ENCODE measurements around the gene SEMA4A.
"Not testable (repeated sequence)": the region's sequence is repeated elsewhere in the genome, so short reads cannot be mapped to it uniquely, and the experiment has no call there.

SEMA4A gene

GRCh38 chr1:156115514-156116374 lies 37.6 kb upstream of the SEMA4A start:
- no peaks in the 10 kb centered on the region for H3K27me3 Mint-ChIP-seq
- peaks cover 41% of the 10 kb centered on the region for H3K4me1 Mint-ChIP-seq (ENCODE audit: low read depth)
- H3K4me3 Mint-ChIP-seq, result peak overlapping the region; percentile 91
- peaks cover 2% of the 10 kb centered on the region for H3K36me3 Mint-ChIP-seq
- peak overlapping the region; percentile 6 for H3K27ac Mint-ChIP-seq
- H3K9me3 Mint-ChIP-seq (ENCODE audit: low read depth), result no peaks in the 10 kb centered on the region

- Mint-ChIP-seq H3K4me1 (ENCODE audit: low read depth) (peaks cover 41% of the 10 kb centered on the region), H3K4me3 (peak overlapping the region; percentile 91)
- not testable (repeated sequence) for H3K36me3 Mint-ChIP-seq; H3K27me3 Mint-ChIP-seq; H3K27ac Mint-ChIP-seq; H3K9me3 Mint-ChIP-seq (ENCODE audit: low read depth)
Measured at GRCh38 chr1:156116731-156117130, 36.7 kb upstream of the SEMA4A start.

GRCh38 chr1:156117414-156118176 lies 35.8 kb upstream of the SEMA4A start:
- Mint-ChIP-seq H3K27me3 (no peaks in the 10 kb centered on the region), H3K4me3 (peak overlapping the region; percentile 40), H3K36me3 (peaks cover 4% of the 10 kb centered on the region), H3K4me1 (ENCODE audit: low read depth) (peaks cover 44% of the 10 kb centered on the region), H3K9me3 (ENCODE audit: low read depth) (no peaks in the 10 kb centered on the region), H3K27ac (no peak overlapping the region)

- H3K4me1 Mint-ChIP-seq (ENCODE audit: low read depth), result peaks cover 49% of the 10 kb centered on the region
Measured at GRCh38 chr1:156118177-156118868, 35.1 kb upstream of the SEMA4A start.

GRCh38 chr1:156119503-156120209 lies 33.7 kb upstream of the SEMA4A start:
- Mint-ChIP-seq H3K9me3 (ENCODE audit: low read depth) (no peaks in the 10 kb centered on the region), H3K36me3 (peaks cover 4% of the 10 kb centered on the region), H3K27me3 (no peaks in the 10 kb centered on the region), H3K27ac (no peak overlapping the region), H3K4me3 (peak overlapping the region; percentile 20), H3K4me1 (ENCODE audit: low read depth) (peaks cover 53% of the 10 kb centered on the region)

More at GRCh38 chr1:156118177-156118868, 35.1 kb upstream of the SEMA4A start:
- H3K4me3 Mint-ChIP-seq, result peak overlapping the region; percentile 63
- no peaks in the 10 kb centered on the region for H3K9me3 Mint-ChIP-seq (ENCODE audit: low read depth)
- peaks cover 4% of the 10 kb centered on the region for H3K36me3 Mint-ChIP-seq
- no peak overlapping the region for H3K27ac Mint-ChIP-seq
- no peaks in the 10 kb centered on the region for H3K27me3 Mint-ChIP-seq

- Mint-ChIP-seq H3K36me3 (peaks cover 4% of the 10 kb centered on the region), H3K4me3 (peak overlapping the region; percentile 7), H3K27me3 (no peaks in the 10 kb centered on the region), H3K9me3 (ENCODE audit: low read depth) (no peaks in the 10 kb centered on the region), H3K27ac (no peak overlapping the region), H3K4me1 (ENCODE audit: low read depth) (peaks cover 55% of the 10 kb centered on the region)
Measured at GRCh38 chr1:156120318-156120717, 33.1 kb upstream of the SEMA4A start.

GRCh38 chr1:156121005-156121404 lies 32.4 kb upstream of the SEMA4A start:
- not testable (repeated sequence) for H3K27me3 Mint-ChIP-seq; H3K36me3 Mint-ChIP-seq; H3K27ac Mint-ChIP-seq; H3K9me3 Mint-ChIP-seq (ENCODE audit: low read depth); H3K4me3 Mint-ChIP-seq
- peaks cover 53% of the 10 kb centered on the region for H3K4me1 Mint-ChIP-seq (ENCODE audit: low read depth)

- Mint-ChIP-seq H3K36me3 (peaks cover 4% of the 10 kb centered on the region), H3K9me3 (ENCODE audit: low read depth) (no peaks in the 10 kb centered on the region), H3K27ac (no peak overlapping the region), H3K27me3 (no peaks in the 10 kb centered on the region), H3K4me1 (ENCODE audit: low read depth) (peaks cover 53% of the 10 kb centered on the region), H3K4me3 (no peak overlapping the region)
Measured at GRCh38 chr1:156121457-156121856, 31.9 kb upstream of the SEMA4A start.

- H3K9me3 Mint-ChIP-seq (ENCODE audit: low read depth), result no peaks in the 10 kb centered on the region
- peaks cover 4% of the 10 kb centered on the region for H3K36me3 Mint-ChIP-seq
- H3K4me1 Mint-ChIP-seq (ENCODE audit: low read depth), result peaks cover 55% of the 10 kb centered on the region
- no peaks in the 10 kb centered on the region for H3K27me3 Mint-ChIP-seq
- H3K27ac Mint-ChIP-seq, result no peak overlapping the region
- H3K4me3 Mint-ChIP-seq, result no peak overlapping the region
Measured at GRCh38 chr1:156122086-156122485, 31.3 kb upstream of the SEMA4A start.

- H3K36me3 Mint-ChIP-seq, result peaks cover 4% of the 10 kb centered on the region
- no peaks in the 10 kb centered on the region for H3K9me3 Mint-ChIP-seq (ENCODE audit: low read depth)
- no peaks in the 10 kb centered on the region for H3K27me3 Mint-ChIP-seq
- peaks cover 61% of the 10 kb centered on the region for H3K4me1 Mint-ChIP-seq (ENCODE audit: low read depth)
- no peak overlapping the region for H3K4me3 Mint-ChIP-seq
- no peak overlapping the region for H3K27ac Mint-ChIP-seq
Measured at GRCh38 chr1:156122519-156123355, 30.6 kb upstream of the SEMA4A start.

- Mint-ChIP-seq H3K4me1 (ENCODE audit: low read depth) (peaks cover 63% of the 10 kb centered on the region), H3K36me3 (peaks cover 2% of the 10 kb centered on the region), H3K27me3 (no peaks in the 10 kb centered on the region), H3K9me3 (ENCODE audit: low read depth) (no peaks in the 10 kb centered on the region), H3K4me3 (peak overlapping the region; percentile 67), H3K27ac (peak overlapping the region; percentile 50)
Measured at GRCh38 chr1:156123356-156124196, 29.8 kb upstream of the SEMA4A start.

- peak overlapping the region; percentile 59 for H3K4me3 Mint-ChIP-seq
- H3K27ac Mint-ChIP-seq, result peak overlapping the region; percentile 61
- peaks cover 2% of the 10 kb centered on the region for H3K36me3 Mint-ChIP-seq
- H3K4me1 Mint-ChIP-seq (ENCODE audit: low read depth), result peaks cover 72% of the 10 kb centered on the region
- no peaks in the 10 kb centered on the region for H3K9me3 Mint-ChIP-seq (ENCODE audit: low read depth)
- H3K27me3 Mint-ChIP-seq, result no peaks in the 10 kb centered on the region
Measured at GRCh38 chr1:156124557-156125483, 28.6 kb upstream of the SEMA4A start.
